GM12875 (cell line): ENCODE data around the gene TIAM2.

Experiments
- H3K4me3 ChIP-seq: one replicate; pipeline ENCODE4 v1.5.1; 2011; ENCODE audit warnings: low read depth, low read length, control low read depth
- CTCF ChIP-seq: IDR thresholded peaks from 2 replicates; pipeline ENCODE4 v1.5.1; 2011; ENCODE audit warnings: low read depth, mild to moderate bottlenecking, control low read depth, inconsistent platforms, low read length, moderate library complexity, borderline replicate concordance; ENCODE audit not compliant: insufficient read depth

The TIAM2 gene

GRCh38 chr6:155194399-155194798, 199.3 kb downstream of the TIAM2 start:
- no peak overlapping the region for H3K4me3 ChIP-seq
- TF ChIP-seq CTCF, result no peak

GRCh38 chr6:155195903-155196302, 200.8 kb downstream of the TIAM2 start:
- TF ChIP-seq CTCF, result no peak

GRCh38 chr6:155196911-155197310, 201.8 kb downstream of the TIAM2 start:
- no peak for TF ChIP-seq CTCF
- H3K4me3 ChIP-seq, result no peak overlapping the region

More at GRCh38 chr6:155195903-155196302, 200.8 kb downstream of the TIAM2 start:
- no peak overlapping the region for H3K4me3 ChIP-seq

- H3K4me3 ChIP-seq, result no peak overlapping the region
- no peak for TF ChIP-seq CTCF
Measured at GRCh38 chr6:155197932-155198331, 202.8 kb downstream of the TIAM2 start.

GRCh38 chr6:155200012-155200411, 204.9 kb downstream of the TIAM2 start:
- TF ChIP-seq CTCF, result no peak
- H3K4me3 ChIP-seq, result no peak overlapping the region

GRCh38 chr6:155201461-155202226, 206.5 kb downstream of the TIAM2 start:
- H3K4me3 ChIP-seq, result no peak overlapping the region
- no peak for TF ChIP-seq CTCF

GRCh38 chr6:155207223-155207622, 212.1 kb downstream of the TIAM2 start:
- H3K4me3 ChIP-seq, result no peak overlapping the region
- TF ChIP-seq CTCF, result no peak
